T-helper 22 cell (primary cell): ENCODE measurements around the gene WNT1.

Source experiments
- DNase-seq: peaks from one replicate; pipeline ENCODE4 v3.0.0-alpha.2; 2020; ENCODE audit warnings: low read depth

Gene WNT1

GRCh38 chr12:48978291-48978740 is at the start of gene WNT1:
WNT1 (plus strand) TSS chr12:48978322; CDS start chr12:48978651, 329 bp downstream.
- no peak for DNase-seq

- DNase-seq: no peak
Observed at GRCh38 chr12:48929551-48929950, 48.6 kb upstream of the WNT1 start.

DNA sequence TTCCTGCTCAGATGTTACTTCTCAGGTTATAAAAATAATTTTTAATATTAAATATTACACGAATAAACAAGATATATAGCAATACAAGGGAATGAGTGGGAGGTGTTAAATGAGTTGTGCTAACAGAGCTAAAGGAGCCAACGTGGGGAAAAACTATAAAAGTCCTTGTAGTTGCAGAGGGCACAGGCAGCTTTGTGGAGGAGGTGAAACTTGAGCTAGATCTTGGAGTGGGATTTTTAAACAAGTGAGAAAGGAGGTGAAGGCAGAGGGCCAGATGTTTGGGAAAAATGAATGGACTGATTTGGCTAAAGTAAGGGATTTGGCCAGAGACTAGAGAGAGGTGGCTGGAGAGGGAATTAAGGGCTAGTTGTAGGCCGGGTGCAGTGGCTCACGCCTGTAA is 47.6 kb upstream of the WNT1 start:
- no peak for DNase-seq

DNA sequence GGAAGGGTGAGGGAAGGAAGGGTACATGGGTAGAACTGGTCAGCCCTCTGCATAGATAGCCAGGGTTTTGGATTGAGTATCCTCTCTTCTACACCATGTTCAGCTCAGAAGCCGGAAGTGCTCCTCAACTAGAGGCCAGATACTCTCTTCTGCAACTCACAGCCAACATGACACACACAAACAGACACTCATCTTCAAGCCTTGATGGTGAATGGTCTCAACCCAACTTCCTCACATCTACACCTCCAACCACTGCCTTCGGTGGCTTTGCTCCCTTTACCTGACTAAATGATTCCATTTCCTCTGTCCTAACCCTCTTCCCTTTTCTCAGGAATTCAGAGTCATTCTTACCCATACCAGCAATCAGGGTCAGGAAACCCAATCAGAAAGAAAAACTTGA is 45.2 kb upstream of the WNT1 start:
- no peak for DNase-seq

DNA sequence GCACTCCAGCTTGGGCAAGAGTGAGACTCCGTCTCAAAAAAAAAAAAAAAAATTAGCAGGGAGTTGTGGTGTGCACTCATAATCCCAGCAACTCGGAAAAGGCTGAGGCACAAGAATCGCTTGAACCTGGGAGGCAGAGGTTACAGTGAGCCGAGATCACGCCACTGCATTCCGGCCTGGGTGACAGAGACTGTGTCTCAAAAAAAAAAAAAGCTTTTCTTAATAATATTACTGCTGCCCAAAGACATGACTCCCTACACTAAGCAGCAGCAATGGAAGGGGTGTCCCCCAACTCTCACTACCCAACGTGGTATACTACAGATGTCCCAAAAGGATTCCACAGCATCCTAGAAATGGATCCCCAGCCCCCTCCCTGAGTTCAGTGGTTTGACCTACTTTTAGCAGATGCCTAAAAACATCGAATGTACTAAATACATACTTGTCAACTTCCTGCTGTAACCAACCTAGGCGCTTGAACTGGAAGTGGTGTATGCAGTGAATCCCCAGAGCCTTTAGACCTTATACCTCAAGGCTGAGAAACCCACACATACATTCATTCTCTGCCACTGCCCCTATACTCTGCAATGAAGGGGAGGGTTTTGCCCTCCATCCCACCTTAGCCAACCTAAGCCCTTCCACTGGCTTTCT is 44.3 kb upstream of the WNT1 start:
- peak; percentile 40 for DNase-seq

DNA sequence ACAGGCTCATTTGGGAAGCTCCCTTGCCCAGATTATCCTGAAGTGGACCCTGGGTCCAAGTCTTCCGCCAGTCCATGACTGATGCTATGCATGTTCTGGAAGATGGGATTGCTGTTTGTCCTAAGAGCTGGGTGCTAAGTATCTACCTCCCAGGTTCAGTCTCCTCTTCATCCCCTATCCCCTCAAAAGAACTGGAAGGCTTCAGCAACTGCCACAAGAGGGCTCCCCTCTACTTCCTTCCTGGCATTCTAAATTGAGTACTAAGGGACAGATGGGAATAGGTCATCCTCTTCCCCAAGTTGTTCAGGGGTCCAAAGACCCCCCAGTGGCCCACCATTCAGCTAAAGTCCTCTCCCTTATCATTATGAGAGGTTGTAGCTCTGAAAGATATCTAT is 43.8 kb upstream of the WNT1 start:
- DNase-seq: no peak

DNA sequence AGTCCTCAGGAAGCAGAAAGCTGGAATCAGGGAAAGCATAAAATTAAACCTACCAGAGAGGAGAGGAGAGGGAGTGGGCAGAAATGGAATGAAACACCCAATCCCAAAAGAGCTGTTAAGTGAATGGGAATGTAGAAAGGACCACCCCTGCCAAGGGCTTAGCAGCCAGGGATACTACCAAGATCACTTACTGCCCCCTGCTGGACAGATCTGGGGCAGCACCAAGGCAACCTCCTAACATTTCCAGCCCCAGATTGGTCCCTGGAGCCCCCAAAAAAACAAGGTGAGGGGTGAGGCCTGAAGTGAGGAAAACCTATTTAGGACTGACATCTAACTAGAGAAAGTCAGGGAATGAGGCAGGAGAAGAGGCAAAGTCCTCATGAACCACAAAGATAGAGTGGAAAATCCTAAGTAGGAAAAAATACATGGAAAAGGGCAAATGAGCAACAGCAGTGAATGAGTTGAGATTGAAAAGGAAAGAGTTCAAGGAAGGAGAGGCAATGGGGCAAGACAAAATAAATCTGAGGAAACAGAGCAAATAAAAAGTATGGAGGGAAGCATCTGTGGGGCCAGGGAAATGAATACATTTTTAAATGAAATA is 41.6 kb upstream of the WNT1 start:
- peak; percentile 58 for DNase-seq

- no peak for DNase-seq
Observed at GRCh38 chr12:48937170-48937569, 41.0 kb upstream of the WNT1 start.

GRCh38 chr12:48938805-48939204 is 39.3 kb upstream of the WNT1 start:
- DNase-seq: no peak

GRCh38 chr12:48940181-48940580 is 37.9 kb upstream of the WNT1 start:
- DNase-seq: no peak

GRCh38 chr12:48943221-48943620 is 34.9 kb upstream of the WNT1 start:
- no peak for DNase-seq

GRCh38 chr12:48946205-48946604 is 31.9 kb upstream of the WNT1 start:
- DNase-seq: no peak

- DNase-seq: no peak
Observed at GRCh38 chr12:48946943-48947342, 31.2 kb upstream of the WNT1 start.

DNA sequence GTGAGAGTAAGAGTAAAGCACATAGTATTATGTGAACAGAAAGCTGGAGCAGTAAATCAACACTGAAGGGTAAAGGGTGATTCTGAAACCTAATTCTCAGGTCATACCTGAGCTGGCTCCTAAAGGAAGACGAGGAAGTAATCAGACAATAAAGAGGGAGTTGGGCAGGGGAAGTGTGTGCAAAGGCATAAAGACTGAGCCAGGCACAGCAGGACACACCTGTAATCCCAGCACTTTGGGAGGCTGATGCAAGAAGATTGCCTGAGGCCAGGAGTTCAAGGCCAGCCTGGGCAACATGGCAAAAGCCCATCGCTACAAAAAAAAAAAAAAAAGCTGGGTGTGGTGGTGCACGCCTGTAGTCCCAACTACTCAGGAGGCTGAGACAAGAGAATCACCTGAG is 30.4 kb upstream of the WNT1 start:
- DNase-seq: no peak

DNA sequence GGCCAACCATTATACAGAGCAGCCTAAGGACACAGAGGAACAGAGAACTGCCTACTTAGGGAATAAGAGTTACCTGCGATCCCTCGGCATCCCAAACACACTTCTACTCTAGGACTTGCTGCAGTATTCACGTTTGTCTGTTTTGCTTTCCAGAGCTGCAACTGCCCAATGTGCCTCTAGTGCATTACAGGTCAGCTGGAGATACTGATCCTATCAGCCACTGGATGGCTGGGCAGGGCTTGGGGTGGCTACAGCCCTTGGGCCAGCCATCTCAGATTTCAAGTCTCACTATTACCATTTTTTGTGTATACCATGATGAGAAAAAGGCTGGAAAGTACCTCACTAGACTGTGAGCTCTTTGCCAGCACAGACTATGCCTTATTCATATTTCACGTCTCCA is 25.4 kb upstream of the WNT1 start:
- DNase-seq: no peak

GRCh38 chr12:48954061-48954460 is 24.1 kb upstream of the WNT1 start:
- DNase-seq: no peak

GRCh38 chr12:48954841-48955501 is 23.2 kb upstream of the WNT1 start:
- DNase-seq: no peak

DNA sequence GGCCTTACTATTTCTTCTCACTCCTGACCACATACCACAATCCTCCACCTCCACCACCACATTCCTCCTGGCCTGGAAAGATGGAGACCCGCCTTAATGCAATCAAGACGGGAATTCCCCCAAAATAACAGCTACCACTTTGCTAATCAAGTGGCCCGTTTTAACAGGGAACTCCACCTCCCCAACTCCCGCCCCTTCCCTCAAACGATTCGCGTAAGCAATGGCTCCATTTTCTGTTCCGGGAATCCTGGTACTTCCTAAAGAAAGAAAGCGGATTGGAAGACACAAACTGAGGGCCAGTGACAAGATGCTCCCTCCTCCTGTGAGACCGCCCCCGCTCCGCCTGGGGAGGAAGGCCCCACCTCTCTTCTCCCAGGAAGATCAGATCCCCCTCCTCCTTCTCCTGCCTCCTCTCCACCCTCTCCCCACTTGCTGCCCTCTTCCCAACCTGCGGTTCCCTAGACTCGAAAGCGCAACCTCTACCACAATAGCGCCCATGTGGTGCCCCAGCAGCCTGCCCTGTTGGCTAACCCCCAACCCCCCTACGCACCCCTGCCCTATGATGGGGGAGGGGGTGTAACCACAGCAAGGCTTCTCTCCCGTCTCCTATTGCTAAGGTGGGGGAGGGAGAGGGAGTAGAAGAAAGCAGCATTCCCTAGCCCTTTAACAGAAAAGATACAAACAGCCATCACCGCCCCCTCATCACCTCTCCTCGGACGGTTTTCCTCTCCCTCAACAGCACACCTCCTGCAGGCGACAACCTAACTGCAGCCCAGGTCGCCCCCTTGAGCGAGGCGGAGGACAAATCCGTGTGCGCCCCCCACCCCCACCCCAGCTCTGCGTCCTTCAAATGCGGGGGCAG is 21.6 kb upstream of the WNT1 start:
- no peak for DNase-seq

- DNase-seq: peak; percentile 90
Observed at GRCh38 chr12:48957141-48958048, 20.7 kb upstream of the WNT1 start, which contains the start of gene ARF3. ARF3 (minus strand) TSS chr12:48957487; CDS start chr12:48941095, 16,392 bp downstream.

- DNase-seq: no peak
Observed at GRCh38 chr12:48958049-48958388, 20.1 kb upstream of the WNT1 start.

GRCh38 chr12:48960834-48961233 is 17.3 kb upstream of the WNT1 start:
- no peak for DNase-seq
